K562 (cell line): Measurements from ENCODE around the gene HKDC1. TPM values are rescaled to one million over a fixed set of nuclear protein-coding genes. Genes with fewer than 3 reads are reported as not detected.

Experiments
- ATAC-seq: fragments of 200-7000 bp; cut with Tn5 transposase; 3 replicates; pipeline ENCODE4 v1.9.1; 2020; ENCODE audit warnings: moderate library complexity
- BruUV-seq: library from RNA; stranded (reverse); fragments of 400-500 nt; replicated peaks from 2 replicates; lab custom pipeline; 2021; lab: Mats Ljungman, UMichigan
- CTCF ChIA-PET: fragments of 300-600 bp; formaldehyde crosslinking; extraction: SDS; loops from one replicate; lab custom pipeline; 2021; ENCODE audit warnings: low intra/inter-chr PET ratio; lab: Yijun Ruan, JAX
- POLR2A ChIA-PET: fragments of 300-600, 350-650 bp; sonication (Branson Sonifier 250); formaldehyde crosslinking; extraction: SDS; loops from one replicate; lab custom pipeline; 2021; ENCODE audit warnings: antibody characterized with exemption, inconsistent platforms; lab: Yijun Ruan, JAX
- DNase-seq, 4 experiments: peaks; one replicate each; pipeline versions ENCODE4 v3.0.0 to v3.0.0-alpha.2; 2011 to 2018; ENCODE audit warnings: low spot score in 3 of 4, mixed read lengths in 3 of 4; ENCODE audit errors: extremely low read depth in 1 of 4
- FAIRE-seq: peaks from 2 replicates; lab custom pipeline; 2011; peaks lifted over from hg19 to GRCh38; lab: Jason Lieb, UNC
- H2AFZ ChIP-seq: 2 replicates; pipeline ENCODE4 v1.6.0; 2011; ENCODE audit warnings: low read depth, low read length, control low read depth, inconsistent platforms
- H3K27ac ChIP-seq: fragments of 200-600 bp; 3 replicates; pipeline ENCODE4 v1.8.0; 2011; ENCODE audit warnings: low read depth, mild to moderate bottlenecking, control low read depth, inconsistent platforms, low read length, moderate library complexity, mixed read lengths; ENCODE audit errors: extremely low read depth
- H3K27me3 ChIP-seq, 2 experiments: fragments of 300-600 bp in 1 of 2; 2 replicates in 1 of 2; 3 replicates in 1 of 2; pipeline versions ENCODE4 v1.6.0 to v1.8.0; 2011; ENCODE audit warnings: inconsistent platforms in 2 of 2, low read length in 2 of 2, mild to moderate bottlenecking in 1 of 2, mixed read lengths in 1 of 2, moderate library complexity in 1 of 2; ENCODE audit not compliant: control insufficient read depth in 2 of 2, insufficient read depth in 2 of 2
- H3K36me3 ChIP-seq: fragments of 300-600 bp; 3 replicates; pipeline ENCODE4 v1.8.0; 2011; ENCODE audit warnings: mild to moderate bottlenecking, low read length, inconsistent platforms; ENCODE audit not compliant: control insufficient read depth, insufficient read depth
- H3K4me1 ChIP-seq, 2 experiments: fragments of 200-600 bp in 1 of 2; replicated peaks in 1 of 2; 2 replicates in 1 of 2; 3 replicates in 1 of 2; pipeline versions ENCODE4 v1.5.1 to v1.8.0; 2011; ENCODE audit warnings: inconsistent platforms in 2 of 2, low read length in 2 of 2, mild to moderate bottlenecking in 1 of 2, mixed read lengths in 1 of 2, moderate library complexity in 1 of 2; ENCODE audit not compliant: control insufficient read depth in 2 of 2, insufficient read depth in 2 of 2
- H3K4me2 ChIP-seq: 2 replicates; pipeline ENCODE4 v1.6.1; 2011; ENCODE audit warnings: low read length, control low read depth, inconsistent platforms, mixed read lengths; ENCODE audit not compliant: insufficient read depth
- H3K4me3 ChIP-seq: fragments of 200-600 bp; sonication (generic), shearing (Covaris generic); 2 replicates; pipeline ENCODE4 v1.5.1; 2016; ENCODE audit warnings: control low read depth, inconsistent platforms
- H3K79me2 ChIP-seq: fragments of 200-600 bp; 3 replicates; pipeline ENCODE4 v1.8.0; 2011; ENCODE audit warnings: low read length, inconsistent platforms; ENCODE audit not compliant: control insufficient read depth, insufficient read depth
- H3K9ac ChIP-seq, 2 experiments: 2 replicates each; pipeline versions ENCODE4 v1.6.0 to v1.6.1; 2011; ENCODE audit warnings: low read depth in 2 of 2, low read length in 2 of 2, control low read depth in 1 of 2, inconsistent platforms in 1 of 2, mild to moderate bottlenecking in 1 of 2, mixed read lengths in 1 of 2; ENCODE audit not compliant: insufficient read depth in 1 of 2
- H3K9me1 ChIP-seq: one replicate; pipeline ENCODE4 v1.6.0; 2011; ENCODE audit warnings: inconsistent platforms, mild to moderate bottlenecking, low read length, moderate library complexity; ENCODE audit not compliant: control insufficient read depth, insufficient read depth
- H3K9me3 ChIP-seq: replicated peaks from 2 replicates; pipeline ENCODE4 v1.5.1; 2011; ENCODE audit warnings: low read depth, low read length, inconsistent platforms; ENCODE audit not compliant: control insufficient read depth, insufficient read depth
- H4K20me1 ChIP-seq: replicated peaks from 2 replicates; pipeline ENCODE4 v1.6.1; 2011; ENCODE audit warnings: low read length, inconsistent platforms, mixed read lengths; ENCODE audit not compliant: control insufficient read depth, insufficient read depth
- CEBPG ChIP-seq, 3 experiments: fragments of 200-800 bp in 1 of 3; sonication (Bioruptor generic) in 1 of 3; sonication (generic) in 1 of 3; formaldehyde crosslinking in 1 of 3; IDR thresholded peaks in 2 of 3; conservative IDR thresholded peaks in 1 of 3; 2 replicates each; pipeline versions ENCODE4 v1.6.1 to v1.8.0; 2016 to 2022; ENCODE audit warnings: missing compliant biosample characterization in 2 of 3, missing genetic modification characterization in 2 of 3, mild to moderate bottlenecking in 1 of 3, missing genetic modification reagents in 1 of 3
- E2F8 ChIP-seq: fragments of 450-650 bp; IDR thresholded peaks from 2 replicates; pipeline ENCODE4 v1.7.1; 2018; ENCODE audit warnings: mild to moderate bottlenecking, low read depth; ENCODE audit not compliant: partially characterized antibody
- KDM1A ChIP-seq, 2 experiments: fragments of 450-650 bp; IDR thresholded peaks; 2 replicates each; pipeline ENCODE4 v1.6.1; 2016; ENCODE audit warnings: mild to moderate bottlenecking in 2 of 2
- MTA2 ChIP-seq: fragments of 450-650 bp; IDR thresholded peaks from 2 replicates; pipeline ENCODE4 v1.6.1; 2016; ENCODE audit warnings: low read depth
- PHF21A ChIP-seq: fragments of 450-650 bp; IDR thresholded peaks from 2 replicates; pipeline ENCODE4 v1.6.1; 2017; ENCODE audit warnings: low read depth, borderline replicate concordance
- RCOR1 ChIP-seq, 2 experiments: IDR thresholded peaks; 2 replicates each; pipeline ENCODE4 v1.6.1; 2012; ENCODE audit warnings: low read depth in 2 of 2, low read length in 2 of 2, borderline replicate concordance in 1 of 2, improper control_type of control experiment in 1 of 2
- WGBS: fragments of 100-300 bp; shearing (Covaris generic); methylation state at CpG from one replicate; pipeline ENCODE4 v1.1.6; 2016; ENCODE audit warnings: low coverage, mixed read lengths; ENCODE audit not compliant: insufficient coverage; ENCODE audit errors: missing lambda C conversion rate; 5-methylcytosine and 5-hydroxymethylcytosine counted together
- in situ Hi-C: fragments of 300-500 bp; cut with MboI; formaldehyde crosslinking; loops from 4 replicates; pipeline ENCODE4 v1.15.0; 2018; ENCODE audit warnings: inconsistent platforms, mixed read lengths
- intact Hi-C: fragments of 100-400 bp; cut with micrococcal nuclease; formaldehyde crosslinking; loops from 2 replicates; pipeline ENCODE4 v1.14.2; 2022
- polyA plus RNA-seq, 8 experiments: library from polyadenylated mRNA; depleted of rRNA in 4 of 8; stranded (reverse) in 5 of 8; unstranded in 3 of 8; fragments of >200 nt; fragmentation: Nextera tagmentation in 2 of 8; fragmentation: Illumina TruSeq in 1 of 8; extraction: Ambion mirVana in 2 of 8; extraction: Trizol in 1 of 8; gene quantifications; 2 replicates each; pipeline versions ENCODE4 v1.2.1 to v1.2.3, GENCODE V29; 2011 to 2014; ENCODE audit warnings: inconsistent platforms in 1 of 8, missing spikeins in 1 of 8
- total RNA-seq, 7 experiments: library from RNA; depleted of rRNA in 6 of 7; stranded (reverse); fragments of >200 nt in 6 of 7; fragmentation: Illumina TruSeq in 2 of 7; extraction: Trizol in 2 of 7; gene quantifications; 2 replicates each; pipeline versions ENCODE4 v1.2.1 to v1.2.3, GENCODE V29; 2011 to 2021; ENCODE audit warnings: low replicate concordance in 1 of 7

Gene HKDC1
- total and polyA plus RNA-seq, 9 of the 15 experiments (the other 6 are each of a cell fraction or from before 2014, with no cell fraction given), result 0.04 to 0.22 (median 0.11) TPM; not detected in 5

DNA sequence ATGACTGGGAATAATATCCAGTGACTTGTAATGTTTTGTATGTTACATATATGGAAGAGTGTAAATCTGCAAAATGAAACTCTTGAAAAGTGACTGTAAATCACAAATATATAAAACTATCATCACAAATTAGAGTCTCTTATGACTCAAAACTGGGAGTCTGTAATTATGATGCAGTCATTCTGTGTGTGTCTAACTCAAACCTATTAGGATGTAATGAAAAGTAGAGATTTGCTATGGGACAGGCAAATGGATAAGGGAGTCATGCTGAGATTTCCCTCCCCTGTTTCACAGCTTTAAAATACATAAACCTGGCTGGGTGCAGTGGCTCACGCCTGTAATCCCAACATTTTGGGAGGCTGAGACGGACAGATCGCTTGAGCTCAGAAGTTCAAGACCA, 8.6 kb upstream of the HKDC1 start:
- BruUV-seq, result no TSS peak
- Histone ChIP-seq H3K27ac (no peak overlapping the region), H2AFZ (no peak overlapping the region), H3K9me3 (no peaks in the 10 kb centered on the region)
- DNase-seq, result no peak
- POLR2A ChIA-PET, result interaction anchor here (0.6 to 12.6 kb wide), 7 partner anchors 15 to 1084 kb away, joined by 3 to 95 read pairs (median 3); partner anchors contain the start of genes DDX21, HK1 and SUPV3L1
- TF ChIP-seq MTA2 (no peak), KDM1A (IDR thresholded peaks at IDR 0.05) (peak; percentile 69 to 74), RCOR1 (IDR thresholded peaks at IDR 0.05; ENCODE audit: borderline replicate concordance in 1 of 2, low read depth in 2 of 2, low read length in 2 of 2) (peak in 1 of 2 experiments; percentile 67; a peak in 1 of 4 replicates), PHF21A (peak; percentile 77; the same call in 1 of the 2 replicates), E2F8 (no peak), CEBPG (CRISPR knock-in tag; IDR thresholded peaks at IDR 0.05) (no peak), CEBPG (tag; conservative IDR thresholded peaks at IDR 0.05 in 1 of 2, IDR thresholded peaks at IDR 0.05 in 1 of 2) (no peak)
- TF ChIP-seq, all 486 proteins: peak for 3
- Histone ChIP-seq H3K27me3 (no peaks in the 10 kb centered on the region), H3K4me3 (no peak overlapping the region), H3K36me3 (peaks cover 31% of the 10 kb centered on the region), H3K9me1 (no peaks in the 10 kb centered on the region), H3K4me2 (no peak overlapping the region), H3K4me1 (peaks cover 3 to 47% of the 10 kb centered on the region in 2 experiments), H3K9ac (no peak overlapping the region), H3K79me2 (no peaks in the 10 kb centered on the region), H4K20me1 (no peaks in the 10 kb centered on the region)
- FAIRE-seq (no peak), ATAC-seq (no peak)
- intact Hi-C loops (no loop called here), in situ Hi-C loops (no loop called here)
- WGBS, result 63% methylated on average over 3 of the region's 3 CpGs
- CTCF ChIA-PET, result no interaction called here
